HEK293 (cell line): ENCODE data around the gene ALDH2.

ENCODE experiments used
- BCL11B ChIP-seq: fragments of 450-650 bp; formaldehyde crosslinking; IDR thresholded peaks from 2 replicates; pipeline ENCODE4 v1.5.1; 2016; ENCODE audit warnings: low read depth, missing biosample characterization, missing genetic modification characterization
- EGR2 ChIP-seq: fragments of 450-650 bp; formaldehyde crosslinking; IDR thresholded peaks from 2 replicates; pipeline ENCODE4 v1.5.1; 2016; ENCODE audit warnings: low read depth, missing biosample characterization, missing genetic modification characterization
- GLI4 ChIP-seq: fragments of 450-650 bp; formaldehyde crosslinking; IDR thresholded peaks from 2 replicates; pipeline ENCODE4 v1.5.1; 2016; ENCODE audit warnings: missing biosample characterization, missing genetic modification characterization
- GLIS2 ChIP-seq: fragments of 450-650 bp; formaldehyde crosslinking; IDR thresholded peaks from 2 replicates; pipeline ENCODE4 v1.5.1; 2016; ENCODE audit warnings: missing biosample characterization, missing genetic modification characterization
- HIC1 ChIP-seq: fragments of 450-650 bp; formaldehyde crosslinking; IDR thresholded peaks from 2 replicates; pipeline ENCODE4 v1.5.1; 2016; ENCODE audit warnings: missing biosample characterization, missing genetic modification characterization
- INSM2 ChIP-seq: fragments of 450-650 bp; formaldehyde crosslinking; IDR thresholded peaks from 2 replicates; pipeline ENCODE4 v1.5.1; 2016; ENCODE audit warnings: missing biosample characterization, missing genetic modification characterization
- KLF1 ChIP-seq: fragments of 450-650 bp; formaldehyde crosslinking; IDR thresholded peaks from 2 replicates; pipeline ENCODE4 v1.5.1; 2016; ENCODE audit warnings: missing biosample characterization, missing genetic modification characterization
- KLF17 ChIP-seq: fragments of 450-650 bp; formaldehyde crosslinking; IDR thresholded peaks from 2 replicates; pipeline ENCODE4 v1.5.1; 2016; ENCODE audit warnings: missing biosample characterization, missing genetic modification characterization
- KLF9 ChIP-seq: fragments of 450-650 bp; formaldehyde crosslinking; IDR thresholded peaks from 2 replicates; pipeline ENCODE4 v1.5.1; 2016; ENCODE audit warnings: missing biosample characterization, missing genetic modification characterization, low read depth
- PRDM1 ChIP-seq: fragments of 450-650 bp; formaldehyde crosslinking; IDR thresholded peaks from 2 replicates; pipeline ENCODE4; 2016; ENCODE audit warnings: missing biosample characterization, missing genetic modification characterization
- TCF7L2 ChIP-seq: IDR thresholded peaks from 2 replicates; pipeline ENCODE4 v1.6.1; 2011; ENCODE audit warnings: low read depth, mild to moderate bottlenecking, inconsistent platforms, low read length, moderate library complexity, borderline replicate concordance
- TSHZ1 ChIP-seq: fragments of 450-650 bp; formaldehyde crosslinking; IDR thresholded peaks from 2 replicates; pipeline ENCODE4 v1.5.1; 2016; ENCODE audit warnings: missing biosample characterization, missing genetic modification characterization, borderline replicate concordance
- ZBTB17 ChIP-seq: fragments of 450-650 bp; formaldehyde crosslinking; IDR thresholded peaks from 2 replicates; pipeline ENCODE4 v1.5.1; 2016; ENCODE audit warnings: missing biosample characterization, missing genetic modification characterization
- ZNF155 ChIP-seq: fragments of 450-650 bp; formaldehyde crosslinking; IDR thresholded peaks from 2 replicates; pipeline ENCODE4 v1.5.1; 2016; ENCODE audit warnings: missing biosample characterization, missing genetic modification characterization
- ZNF174 ChIP-seq: fragments of 450-650 bp; formaldehyde crosslinking; IDR thresholded peaks from 2 replicates; pipeline ENCODE4 v1.5.0; 2017; ENCODE audit warnings: missing biosample characterization, mild to moderate bottlenecking, missing genetic modification characterization
- ZNF19 ChIP-seq: fragments of 450-650 bp; formaldehyde crosslinking; IDR thresholded peaks from 2 replicates; pipeline ENCODE4; 2016; ENCODE audit warnings: missing biosample characterization, missing genetic modification characterization, low read depth
- ZNF202 ChIP-seq: fragments of 450-650 bp; formaldehyde crosslinking; IDR thresholded peaks from 2 replicates; pipeline ENCODE4 v1.5.1; 2016; ENCODE audit warnings: missing biosample characterization, missing genetic modification characterization, borderline replicate concordance
- ZNF354C ChIP-seq: fragments of 450-650 bp; formaldehyde crosslinking; IDR thresholded peaks from 2 replicates; pipeline ENCODE4 v1.5.1; 2016; ENCODE audit warnings: missing biosample characterization, missing genetic modification characterization, low read depth, borderline replicate concordance
- ZNF362 ChIP-seq: fragments of 450-650 bp; formaldehyde crosslinking; IDR thresholded peaks from 2 replicates; pipeline ENCODE4 v1.5.1; 2016; ENCODE audit warnings: missing biosample characterization, missing genetic modification characterization
- ZNF366 ChIP-seq: fragments of 450-650 bp; formaldehyde crosslinking; conservative IDR thresholded peaks from 2 replicates; pipeline ENCODE4 v1.5.1; 2016; ENCODE audit warnings: missing biosample characterization, missing genetic modification characterization
- ZNF610 ChIP-seq: fragments of 450-650 bp; formaldehyde crosslinking; IDR thresholded peaks from 2 replicates; pipeline ENCODE4 v1.5.1; 2016; ENCODE audit warnings: missing biosample characterization, missing genetic modification characterization, borderline replicate concordance
- ZNF692 ChIP-seq: fragments of 450-650 bp; formaldehyde crosslinking; IDR thresholded peaks from 2 replicates; pipeline ENCODE4 v1.5.1; 2016; ENCODE audit warnings: missing biosample characterization, missing genetic modification characterization
- ZNF701 ChIP-seq: fragments of 450-650 bp; formaldehyde crosslinking; IDR thresholded peaks from 2 replicates; pipeline ENCODE4 v1.5.1; 2016; ENCODE audit warnings: missing biosample characterization, missing genetic modification characterization
- ZNF707 ChIP-seq: fragments of 450-650 bp; formaldehyde crosslinking; IDR thresholded peaks from 2 replicates; pipeline ENCODE4 v1.5.1; 2016; ENCODE audit warnings: missing biosample characterization, missing genetic modification characterization
- ZNF747 ChIP-seq: fragments of 450-650 bp; formaldehyde crosslinking; IDR thresholded peaks from 2 replicates; pipeline ENCODE4 v1.5.1; 2016; ENCODE audit warnings: missing biosample characterization, missing genetic modification characterization
- ZNF76 ChIP-seq: fragments of 450-650 bp; formaldehyde crosslinking; IDR thresholded peaks from 2 replicates; pipeline ENCODE4; 2016; ENCODE audit warnings: low read depth, missing biosample characterization, missing genetic modification characterization, borderline replicate concordance
- ZNF776 ChIP-seq: fragments of 450-650 bp; formaldehyde crosslinking; IDR thresholded peaks from 2 replicates; pipeline ENCODE4 v1.5.0; 2017; ENCODE audit warnings: missing biosample characterization, missing genetic modification characterization, borderline replicate concordance

The ALDH2 gene

GRCh38 chr12:111841750-111842555, 75.2 kb downstream of the ALDH2 start, which contains the start of gene MAPKAPK5 (continued):
- peak; percentile 71 for TF ChIP-seq ZNF692 (tag by site-specific recombination)
- no peak for TF ChIP-seq ZNF707 (tag by site-specific recombination)
- peak; percentile 68; the same call in 1 of the 2 replicates for TF ChIP-seq TSHZ1 (tag by site-specific recombination)
- TF ChIP-seq HIC1 (tag by site-specific recombination), result no peak
- no peak for TF ChIP-seq PRDM1 (tag by site-specific recombination)
- TF ChIP-seq ZNF174 (tag by site-specific recombination), result no peak
- TF ChIP-seq ZNF701, result no peak
- TF ChIP-seq TCF7L2, result no peak
- peak; percentile 84 for TF ChIP-seq ZNF76
- TF ChIP-seq ZNF354C (tag by site-specific recombination), result no peak
- peak; percentile 80 for TF ChIP-seq INSM2 (tag by site-specific recombination)
- TF ChIP-seq ZNF202 (tag by site-specific recombination), result no peak
- TF ChIP-seq ZNF362 (tag by site-specific recombination), result no peak
- TF ChIP-seq KLF9, result peak; percentile 30; the same call in 1 of the 2 replicates
- TF ChIP-seq KLF1 (tag by site-specific recombination), result 0 out of 2 replicates have a peak, but pooled peaks have one; percentile 16
- peak; percentile 87 for TF ChIP-seq KLF17
- TF ChIP-seq ZBTB17 (tag by site-specific recombination), result peak; percentile 87
- TF ChIP-seq GLI4 (tag by site-specific recombination), result no peak
- peak; percentile 68 for TF ChIP-seq ZNF366 (tag by site-specific recombination)
- peak; percentile 61 for TF ChIP-seq ZNF610 (tag by site-specific recombination)
- TF ChIP-seq ZNF155 (tag by site-specific recombination), result no peak
- TF ChIP-seq EGR2 (tag by site-specific recombination), result peak; percentile 50; the same call in 1 of the 2 replicates
- TF ChIP-seq GLIS2 (tag by site-specific recombination), result peak; percentile 20; the same call in 1 of the 2 replicates
- no peak for TF ChIP-seq BCL11B (tag by site-specific recombination)
- no peak for TF ChIP-seq ZNF776 (tag by site-specific recombination)
- no peak for TF ChIP-seq ZNF19
- no peak for TF ChIP-seq ZNF747
